Thyroid gland (tissue), 4 donors: Measurements from ENCODE around the gene HSPD1.

Experiments
- CTCF ChIP-seq, 6 experiments: fragments of 200-600 bp in 3 of 6; fragments of 450-650 bp in 3 of 6; sonication (generic) in 3 of 6; IDR thresholded peaks; one replicate each; pipeline ENCODE4 v1.5.1; 2016 to 2019; ENCODE audit warnings: antibody characterized with exemption in 6 of 6, mild to moderate bottlenecking in 2 of 6, inconsistent platforms in 1 of 6, moderate library complexity in 1 of 6
- POLR2A ChIP-seq, 2 donors: fragments of 450-650 bp; IDR thresholded peaks; one replicate each; pipeline ENCODE4 v1.6.1; 2017; ENCODE audit warnings: antibody characterized with exemption in 2 of 2, mild to moderate bottlenecking in 2 of 2, moderate library complexity in 1 of 2

- TF ChIP-seq CTCF (IDR thresholded peaks at IDR 0.05) (no peak), POLR2A (IDR thresholded peaks at IDR 0.05) (no peak)
Measured at GRCh38 chr2:197496695-197497094, 2.9 kb downstream of the HSPD1 start.
